HCT116 (cell line): ENCODE results near the gene ABCA3. TPM values are rescaled to one million over a fixed set of nuclear protein-coding genes. Genes with fewer than 3 reads are reported as not detected.

ENCODE experiments used
- ATAC-seq: fragments of 200-7000 bp; cut with Tn5 transposase; 2 replicates; pipeline ENCODE4 v1.9.1; 2020; ENCODE audit warnings: mild to moderate bottlenecking, moderate library complexity
- BruUV-seq: library from RNA; stranded (reverse); fragments of 400-500 nt; replicated peaks from 2 replicates; lab custom pipeline; 2021; lab: Mats Ljungman, UMichigan
- CTCF ChIA-PET: fragments of 300-600 bp; sonication (Branson Sonifier 250); formaldehyde crosslinking; loops from one replicate; lab custom pipeline; 2021; ENCODE audit warnings: antibody characterized with exemption; lab: Charles Lee
- POLR2A ChIA-PET: fragments of 300-600, 350-600 bp; sonication (Branson Sonifier 250); formaldehyde crosslinking; loops from one replicate; lab custom pipeline; 2021; ENCODE audit warnings: antibody characterized with exemption; lab: Charles Lee
- RAD21 ChIA-PET, 2 experiments: fragments of 300-600 bp; sonication (Branson Sonifier 250); formaldehyde crosslinking; loops; one replicate each; lab custom pipeline; 2023; ENCODE audit warnings: low total read pairs in 2 of 2; ENCODE audit not compliant: uncharacterized antibody in 2 of 2, unreplicated experiment in 2 of 2, low non-redundant PET in 1 of 2; lab: Charles Lee
- DNase-seq: peaks from one replicate; pipeline ENCODE4 v3.0.0-alpha.2; 2010; ENCODE audit warnings: low read depth, low spot score
- H2AFZ ChIP-seq: fragments of 200-600 bp; shearing (Covaris generic), sonication (generic); 2 replicates; pipeline ENCODE4 v1.6.1; 2017; ENCODE audit warnings: low read depth, mixed run types, mixed read lengths, antibody characterized with exemption, low read length; ENCODE audit not compliant: poor library complexity, severe bottlenecking
- H3K27ac ChIP-seq: 2 replicates; pipeline ENCODE4 v1.5.1; 2012; ENCODE audit warnings: low read depth, low read length
- H3K27me3 ChIP-seq: fragments of 200-600 bp; sonication (generic); 2 replicates; pipeline ENCODE4 v1.6.1; 2016; ENCODE audit warnings: mixed run types, low read length, mixed read lengths; ENCODE audit not compliant: insufficient read depth
- H3K36me3 ChIP-seq, 2 experiments: fragments of 200-500 bp in 1 of 2; fragments of 200-600 bp in 1 of 2; sonication (Bioruptor generic) in 1 of 2; sonication (generic) in 1 of 2; 2 replicates each; pipeline versions ENCODE4 v1.5.1 to v1.6.1; 2014 to 2016; ENCODE audit warnings: low read length in 2 of 2, inconsistent platforms in 1 of 2, mixed read lengths in 1 of 2, mixed run types in 1 of 2; ENCODE audit not compliant: insufficient read depth in 2 of 2, control insufficient read depth in 1 of 2
- H3K4me1 ChIP-seq, 2 experiments: fragments of 200-600 bp in 1 of 2; sonication (generic) in 1 of 2; 2 replicates each; pipeline versions ENCODE4 v1.5.1 to v1.6.1; 2012 to 2017; ENCODE audit warnings: low read length in 2 of 2, inconsistent platforms in 1 of 2, mild to moderate bottlenecking in 1 of 2, mixed read lengths in 1 of 2, mixed run types in 1 of 2, moderate library complexity in 1 of 2; ENCODE audit not compliant: insufficient read depth in 2 of 2, control insufficient read depth in 1 of 2
- H3K4me2 ChIP-seq: fragments of 200-600 bp; sonication (generic); 2 replicates; pipeline ENCODE4 v1.6.1; 2017; ENCODE audit warnings: mixed run types, low read length, mixed read lengths
- H3K4me3 ChIP-seq, 2 experiments: fragments of 200-600 bp in 1 of 2; sonication (generic) in 1 of 2; replicated peaks in 1 of 2; 2 replicates each; pipeline ENCODE4 v1.5.1; 2011 to 2016; ENCODE audit warnings: low read length in 2 of 2, control low read depth in 1 of 2, low read depth in 1 of 2, mild to moderate bottlenecking in 1 of 2, mixed read lengths in 1 of 2, mixed run types in 1 of 2
- H3K79me2 ChIP-seq: fragments of 200-600 bp; sonication (generic); 2 replicates; pipeline ENCODE4 v1.6.1; 2017; ENCODE audit warnings: mild to moderate bottlenecking, mixed run types, low read length, moderate library complexity, mixed read lengths; ENCODE audit not compliant: insufficient read depth
- H3K9ac ChIP-seq: fragments of 200-600 bp; sonication (generic); 2 replicates; pipeline ENCODE4 v1.6.1; 2016; ENCODE audit warnings: low read length, mixed read lengths
- H3K9me2 ChIP-seq: fragments of 200-600 bp; sonication (generic), shearing (Covaris generic); 2 replicates; pipeline ENCODE4 v1.6.1; 2017; ENCODE audit warnings: mixed run types, mild to moderate bottlenecking, moderate library complexity; ENCODE audit not compliant: insufficient read depth
- H3K9me3 ChIP-seq, 2 experiments: fragments of 200-500 bp in 1 of 2; fragments of 200-600 bp in 1 of 2; sonication (Bioruptor generic) in 1 of 2; sonication (generic) in 1 of 2; 2 replicates each; pipeline ENCODE4 v1.6.1; 2014 to 2017; ENCODE audit warnings: low read length in 2 of 2, mixed read lengths in 2 of 2, inconsistent platforms in 1 of 2, low read depth in 1 of 2, mild to moderate bottlenecking in 1 of 2, mixed run types in 1 of 2, moderate library complexity in 1 of 2; ENCODE audit not compliant: control insufficient read depth in 1 of 2, insufficient read depth in 1 of 2
- H4K20me1 ChIP-seq: fragments of 200-600 bp; sonication (generic), shearing (Covaris generic); 2 replicates; pipeline ENCODE4 v1.6.1; 2017; ENCODE audit warnings: mixed run types, mild to moderate bottlenecking, moderate library complexity; ENCODE audit not compliant: insufficient read depth
- CBX3 ChIP-seq: IDR thresholded peaks from 2 replicates; pipeline ENCODE4 v1.6.1; 2012; ENCODE audit warnings: low read depth
- CEBPB ChIP-seq: IDR thresholded peaks from 2 replicates; pipeline ENCODE4 v1.6.1; 2012; ENCODE audit warnings: low read depth
- CTCF ChIP-seq, 3 experiments: fragments of 200-600 bp in 1 of 3; sonication (generic) in 1 of 3; IDR thresholded peaks in 2 of 3; conservative IDR thresholded peaks in 1 of 3; 2 replicates each; pipeline ENCODE4 v1.5.1; 2012 to 2017; ENCODE audit warnings: low read depth in 2 of 3, low read length in 2 of 3, antibody characterized with exemption in 1 of 3, borderline replicate concordance in 1 of 3, control low read depth in 1 of 3, mild to moderate bottlenecking in 1 of 3, mixed read lengths in 1 of 3, mixed run types in 1 of 3, moderate library complexity in 1 of 3; ENCODE audit not compliant: insufficient read depth in 1 of 3
- EGR1 ChIP-seq: IDR thresholded peaks from 2 replicates; pipeline ENCODE4 v1.6.1; 2012; ENCODE audit warnings: low read depth
- ELF1 ChIP-seq: IDR thresholded peaks from 2 replicates; pipeline ENCODE4 v1.6.1; 2012; ENCODE audit warnings: low read depth, borderline replicate concordance
- JUND ChIP-seq: IDR thresholded peaks from 2 replicates; pipeline ENCODE4 v1.6.1; 2012
- POLR2AphosphoS5 ChIP-seq: IDR thresholded peaks from 2 replicates; pipeline ENCODE4 v1.6.1; 2011; ENCODE audit warnings: mild to moderate bottlenecking, low read depth, low read length, moderate library complexity
- REST ChIP-seq: IDR thresholded peaks from 2 replicates; pipeline ENCODE4 v1.6.1; 2012; ENCODE audit warnings: low read depth
- YY1 ChIP-seq: IDR thresholded peaks from 2 replicates; pipeline ENCODE4 v1.6.1; 2011; ENCODE audit warnings: low read length, low read depth, moderate library complexity, mild to moderate bottlenecking; ENCODE audit not compliant: insufficient replicate concordance; ENCODE audit errors: extremely low read depth
- ZBTB33 ChIP-seq: IDR thresholded peaks from 2 replicates; pipeline ENCODE4 v1.6.1; 2011; ENCODE audit warnings: mild to moderate bottlenecking, low read length, moderate library complexity; ENCODE audit not compliant: insufficient replicate concordance; ENCODE audit errors: extremely low read depth
- ZNF274 ChIP-seq: fragments of 200-500 bp; sonication (Bioruptor generic); IDR thresholded peaks from 2 replicates; pipeline ENCODE4 v1.6.1; 2014; ENCODE audit warnings: mild to moderate bottlenecking, low read depth, low read length, inconsistent platforms
- intact Hi-C: fragments of 100-400 bp; cut with micrococcal nuclease; formaldehyde crosslinking; loops from 2 replicates; pipeline ENCODE4 v1.10.0; 2022
- total RNA-seq: library from RNA; stranded (reverse); gene quantifications from one replicate; pipeline ENCODE4 v1.2.1, GENCODE V29; 2021; ENCODE audit not compliant: unreplicated experiment

ABCA3 gene
- total RNA-seq, 1 experiment from 2014 or later: 5.4 TPM

GRCh38 chr16:2280461-2280860 lies 60.1 kb downstream of the ABCA3 start:
- BruUV-seq: no TSS peak
- no peak for ATAC-seq
- DNase-seq: no peak
- ChIA-PET RAD21 (no interaction called here), CTCF (no interaction called here)
- Histone ChIP-seq H2AFZ (no peak overlapping the region), H3K9me2 (no peaks in the 10 kb centered on the region), H3K4me3 (no peak overlapping the region), H3K9me3 (no peaks in the 10 kb centered on the region)
- TF ChIP-seq ZBTB33: no peak
- TF ChIP-seq EGR1: no peak
- TF ChIP-seq JUND: no peak
- no peak for TF ChIP-seq REST
- TF ChIP-seq YY1: no peak
- no peak for TF ChIP-seq CEBPB
- no peak for TF ChIP-seq ZNF274
- TF ChIP-seq CTCF (IDR thresholded peaks at IDR 0.05 in 2 of 3, conservative IDR thresholded peaks at IDR 0.05 in 1 of 3; ENCODE audit: borderline replicate concordance in 1 of 3, insufficient read depth in 1 of 3, low read depth in 2 of 3, low read length in 2 of 3): no peak
- TF ChIP-seq ELF1: no peak
- TF ChIP-seq CBX3: no peak
- no peak for TF ChIP-seq POLR2AphosphoS5
- TF ChIP-seq, all 23 proteins: peak for 0
- intact Hi-C loops: no loop called here
- no peak overlapping the region for H3K4me2 ChIP-seq
- POLR2A ChIA-PET: no interaction called here
- H3K79me2 ChIP-seq: no peaks in the 10 kb centered on the region
- no peaks in the 10 kb centered on the region for H4K20me1 ChIP-seq
- no peak overlapping the region for H3K27ac ChIP-seq
- H3K9ac ChIP-seq: no peak overlapping the region
- H3K27me3 ChIP-seq: no peaks in the 10 kb centered on the region
- no peaks in the 10 kb centered on the region for H3K36me3 ChIP-seq
- no peaks in the 10 kb centered on the region for H3K4me1 ChIP-seq
